ENCODE measurements around the gene IL10RB.

DNA sequence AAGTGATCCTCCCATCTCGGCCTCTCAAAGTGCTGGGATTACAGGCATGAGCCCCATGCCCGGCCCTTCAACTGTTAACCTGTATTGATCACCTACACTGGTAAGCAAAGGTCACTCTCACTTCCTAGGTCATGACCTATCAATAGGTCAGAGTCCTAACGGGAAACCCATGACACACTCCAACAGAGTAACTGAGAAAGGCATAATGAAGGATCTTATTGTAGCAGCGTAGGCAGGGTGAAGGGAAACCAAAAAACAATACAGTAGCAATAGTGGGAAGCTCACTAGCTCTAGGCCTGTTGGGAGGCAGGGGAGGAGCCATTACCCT is 39.1 kb downstream of the IL10RB start:
- TF ChIP-seq, protein P1, sequence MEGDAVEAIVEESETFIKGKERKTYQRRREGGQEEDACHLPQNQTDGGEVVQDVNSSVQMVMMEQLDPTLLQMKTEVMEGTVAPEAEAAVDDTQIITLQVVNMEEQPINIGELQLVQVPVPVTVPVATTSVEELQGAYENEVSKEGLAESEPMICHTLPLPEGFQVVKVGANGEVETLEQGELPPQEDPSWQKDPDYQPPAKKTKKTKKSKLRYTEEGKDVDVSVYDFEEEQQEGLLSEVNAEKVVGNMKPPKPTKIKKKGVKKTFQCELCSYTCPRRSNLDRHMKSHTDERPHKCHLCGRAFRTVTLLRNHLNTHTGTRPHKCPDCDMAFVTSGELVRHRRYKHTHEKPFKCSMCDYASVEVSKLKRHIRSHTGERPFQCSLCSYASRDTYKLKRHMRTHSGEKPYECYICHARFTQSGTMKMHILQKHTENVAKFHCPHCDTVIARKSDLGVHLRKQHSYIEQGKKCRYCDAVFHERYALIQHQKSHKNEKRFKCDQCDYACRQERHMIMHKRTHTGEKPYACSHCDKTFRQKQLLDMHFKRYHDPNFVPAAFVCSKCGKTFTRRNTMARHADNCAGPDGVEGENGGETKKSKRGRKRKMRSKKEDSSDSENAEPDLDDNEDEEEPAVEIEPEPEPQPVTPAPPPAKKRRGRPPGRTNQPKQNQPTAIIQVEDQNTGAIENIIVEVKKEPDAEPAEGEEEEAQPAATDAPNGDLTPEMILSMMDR (IDR thresholded peaks at IDR 0.05), result no peak
- TF ChIP-seq EP300 (IDR thresholded peaks at IDR 0.05), result no peak
